ENCODE results near the gene KRT35. TPM values are rescaled to one million over a fixed set of nuclear protein-coding genes. Genes with fewer than 3 reads are reported as not detected.

KRT35 gene
- total and polyA plus RNA-seq, 10 of the 15 experiments (the other 5 are each of a cell fraction or from before 2014, with no cell fraction given), result not detected

- TF ChIP-seq ZNF592 (IDR thresholded peaks at IDR 0.05) (no peak), NFIC (IDR thresholded peaks at IDR 0.05; ENCODE audit: low read depth, low read length) (no peak), EED (IDR thresholded peaks at IDR 0.05; ENCODE audit: low read depth) (no peak), SP1 (IDR thresholded peaks at IDR 0.05; ENCODE audit: low read depth, low read length) (no peak), NR2C1 (IDR thresholded peaks at IDR 0.05) (no peak)
Observed at GRCh38 chr17:41474863-41475262, 6.1 kb downstream of the KRT35 start (continued).

DNA sequence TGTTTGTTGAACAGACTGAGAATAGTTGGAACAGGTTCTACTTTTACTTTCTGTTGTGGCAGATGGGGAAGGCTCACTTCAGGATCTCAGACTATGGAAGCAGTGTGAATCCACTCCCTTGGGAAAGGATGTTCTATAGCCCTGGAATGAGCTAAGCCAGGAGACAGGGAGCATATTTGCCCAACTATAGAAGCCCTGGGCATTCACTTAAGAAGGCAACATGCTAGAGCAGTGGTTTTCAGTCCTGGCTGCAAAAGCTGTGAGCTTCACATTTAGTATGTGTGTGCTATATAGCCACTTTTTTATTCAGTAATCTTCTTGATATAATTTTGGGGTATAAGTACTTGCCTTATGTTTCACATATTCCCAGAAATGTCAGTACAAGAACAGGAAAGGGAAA is 12.6 kb downstream of the KRT35 start:
- no peak for DNase-seq (ENCODE audit: low read depth, low spot score)
- RAD21 ChIA-PET (ENCODE audit: unreplicated experiment), result no interaction called here
- Histone ChIP-seq H3K79me2 (ENCODE audit: control insufficient read depth, insufficient read depth, low read length) (no peaks in the 10 kb centered on the region), H3K4me1 (ENCODE audit: control insufficient read depth, insufficient read depth, low read length) (no peaks in the 10 kb centered on the region), H3K27ac (ENCODE audit: control insufficient read depth, insufficient read depth) (no peak overlapping the region), H3K27me3 (replicated peaks in 1 of 2; ENCODE audit: control insufficient read depth in 2 of 2, insufficient read depth in 2 of 2, low read length in 1 of 2) (no peaks in the 10 kb centered on the region; a peak in 1 of 4 replicates), H3K36me3 (ENCODE audit: control insufficient read depth in 2 of 2, insufficient read depth in 2 of 2, low read length in 1 of 2) (no peaks in the 10 kb centered on the region), H4K20me1 (ENCODE audit: control insufficient read depth, insufficient read depth) (no peaks in the 10 kb centered on the region), H3K4me2 (ENCODE audit: control insufficient read depth, insufficient read depth) (no peak overlapping the region), H3K9me3 (replicated peaks; ENCODE audit: control insufficient read depth, insufficient read depth, low read length) (no peaks in the 10 kb centered on the region), H3K9ac (ENCODE audit: control insufficient read depth, insufficient read depth, low read length) (no peak overlapping the region), H3K4me3 (no peak overlapping the region), H2AFZ (ENCODE audit: control insufficient read depth, low read depth, low read length) (no peak overlapping the region)
- POLR2A ChIA-PET, result no interaction called here
- TF ChIP-seq E2F8 (IDR thresholded peaks at IDR 0.05; ENCODE audit: low read depth, partially characterized antibody) (no peak), TCF12 (IDR thresholded peaks at IDR 0.05; ENCODE audit: low read depth, low read length) (no peak), YY1 (IDR thresholded peaks at IDR 0.05; ENCODE audit: low read depth, low read length) (no peak), MYB (IDR thresholded peaks at IDR 0.05; ENCODE audit: borderline replicate concordance, low read depth, low read length) (no peak), CEBPB (IDR thresholded peaks at IDR 0.05; ENCODE audit: borderline replicate concordance in 1 of 2, low read depth in 2 of 2, low read length in 2 of 2) (no peak)
- in situ Hi-C loops (cut with MboI) (no loop called here), intact Hi-C loops (cut with micrococcal nuclease; ENCODE audit: unreplicated experiment) (no loop called here)
- no peak for FAIRE-seq
- no peak for ATAC-seq
- SMC1A ChIA-PET (ENCODE audit: uncharacterized antibody, unreplicated experiment), result no interaction called here
- BruUV-seq (replicated peaks), result no TSS peak
- CTCF ChIA-PET, result no interaction called here

Measured in GM12878 (cell line).